Erythroblast (primary cell): ENCODE data around the gene TNS1.

Source experiments
- GATA1 ChIP-seq: IDR thresholded peaks from 2 replicates; pipeline ENCODE4 v1.6.1; 2011; ENCODE audit warnings: low read depth, mild to moderate bottlenecking, control low read depth, low read length, moderate library complexity
- POLR2A ChIP-seq: IDR thresholded peaks from 2 replicates; pipeline ENCODE4 v1.6.1; 2011; ENCODE audit warnings: mild to moderate bottlenecking, low read length

- no peak for TF ChIP-seq POLR2A
- no peak for TF ChIP-seq GATA1
Measured at GRCh38 chr2:217910875-217911212, 92.0 kb downstream of the TNS1 start.
